GM19043 (cell line): Measurements from ENCODE around the gene NELFA.

ENCODE experiments used
- ATAC-seq: cut with Tn5 transposase; IDR thresholded peaks from one replicate; pipeline ENCODE4 v1.9.1; 2021; ENCODE audit warnings: low read depth; ENCODE audit not compliant: unreplicated experiment

The NELFA gene

DNA sequence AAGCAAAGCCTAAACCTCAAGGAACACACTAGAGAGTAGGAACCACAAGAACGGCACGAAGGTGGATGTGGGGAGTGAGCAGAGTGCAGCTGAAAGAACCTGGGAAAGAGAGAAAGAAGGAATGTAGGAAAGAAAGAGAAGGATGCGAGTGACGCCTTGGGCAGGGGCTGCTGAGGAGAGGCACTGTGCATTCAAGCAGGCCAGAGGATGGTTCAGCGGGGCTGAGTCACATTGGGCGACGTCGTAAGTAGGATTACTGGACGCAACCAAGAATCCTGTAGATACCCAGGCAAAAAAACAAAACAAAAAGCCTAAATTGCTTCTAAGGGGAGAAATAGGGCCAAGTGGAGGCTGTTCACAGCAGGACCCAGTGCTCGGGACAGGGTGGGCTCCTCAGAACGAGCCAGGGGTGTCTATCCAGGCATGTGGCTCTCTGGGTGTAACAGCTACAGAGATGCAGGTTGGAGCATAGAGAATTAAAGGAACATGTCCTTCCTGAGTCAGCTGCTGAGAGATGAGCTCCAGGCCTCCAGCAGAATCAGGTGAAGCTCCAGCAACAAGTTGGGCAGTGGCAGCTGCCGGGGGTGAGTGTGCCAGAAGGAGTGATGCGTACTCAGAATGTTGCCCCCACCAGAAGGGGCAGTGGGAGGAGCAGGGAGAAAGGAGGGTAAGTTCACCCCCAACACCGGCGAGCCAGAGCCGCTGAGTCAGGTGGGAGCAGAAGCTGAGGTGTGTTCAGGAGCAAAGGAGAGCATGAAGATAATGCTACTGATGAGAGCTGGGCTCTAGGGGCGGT is 38.6 kb downstream of the NELFA start:
- ATAC-seq, result no peak

GRCh38 chr4:1968686-1969295 is 40.0 kb downstream of the NELFA start:
- no peak for ATAC-seq

- no peak for ATAC-seq
Observed at GRCh38 chr4:1967512-1968149, 41.1 kb downstream of the NELFA start.

- ATAC-seq, result no peak
Observed at GRCh38 chr4:1964971-1965370, 43.8 kb downstream of the NELFA start.

- no peak for ATAC-seq
Observed at GRCh38 chr4:1964443-1964842, 44.3 kb downstream of the NELFA start.

GRCh38 chr4:1962980-1963379 is 45.8 kb downstream of the NELFA start:
- ATAC-seq, result no peak

DNA sequence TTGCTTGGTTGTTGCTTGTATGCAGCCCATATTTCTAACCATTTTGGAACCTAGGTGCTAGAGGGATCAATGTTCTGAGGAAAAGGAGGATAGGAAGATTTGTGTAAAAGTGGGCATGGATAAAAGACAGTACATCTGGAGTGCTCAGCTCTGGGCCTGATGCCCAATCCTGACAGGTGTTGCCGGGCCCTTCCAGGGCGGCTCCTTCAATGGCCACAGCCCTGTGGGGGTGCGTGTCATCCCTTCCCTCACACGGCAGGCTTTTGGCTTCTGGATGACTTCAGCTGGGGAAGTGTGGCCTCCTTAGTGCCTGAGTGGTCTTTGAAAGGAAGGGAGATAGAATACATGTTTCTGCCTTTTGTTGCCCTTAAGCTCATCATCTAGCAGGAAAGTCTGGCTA is 47.2 kb downstream of the NELFA start:
- ATAC-seq, result no peak

- ATAC-seq, result no peak
Observed at GRCh38 chr4:1961038-1961437, 47.7 kb downstream of the NELFA start.

GRCh38 chr4:1960170-1960825 is 48.5 kb downstream of the NELFA start:
- ATAC-seq, result no peak

DNA sequence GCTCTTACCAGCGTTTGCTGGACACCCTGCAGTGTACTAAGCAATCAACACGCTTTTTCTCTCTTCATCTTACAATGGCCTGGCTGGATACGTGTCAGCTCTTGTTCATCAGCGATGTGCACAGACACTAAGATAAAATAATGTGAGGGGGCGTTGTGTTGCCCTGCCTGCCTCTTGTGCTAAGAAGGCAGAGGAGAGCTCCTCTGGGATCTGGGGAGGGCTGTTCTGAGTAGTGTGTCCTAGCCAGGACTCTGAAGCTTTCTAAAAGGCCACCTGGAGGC is 49.7 kb downstream of the NELFA start:
- ATAC-seq, result no peak

DNA sequence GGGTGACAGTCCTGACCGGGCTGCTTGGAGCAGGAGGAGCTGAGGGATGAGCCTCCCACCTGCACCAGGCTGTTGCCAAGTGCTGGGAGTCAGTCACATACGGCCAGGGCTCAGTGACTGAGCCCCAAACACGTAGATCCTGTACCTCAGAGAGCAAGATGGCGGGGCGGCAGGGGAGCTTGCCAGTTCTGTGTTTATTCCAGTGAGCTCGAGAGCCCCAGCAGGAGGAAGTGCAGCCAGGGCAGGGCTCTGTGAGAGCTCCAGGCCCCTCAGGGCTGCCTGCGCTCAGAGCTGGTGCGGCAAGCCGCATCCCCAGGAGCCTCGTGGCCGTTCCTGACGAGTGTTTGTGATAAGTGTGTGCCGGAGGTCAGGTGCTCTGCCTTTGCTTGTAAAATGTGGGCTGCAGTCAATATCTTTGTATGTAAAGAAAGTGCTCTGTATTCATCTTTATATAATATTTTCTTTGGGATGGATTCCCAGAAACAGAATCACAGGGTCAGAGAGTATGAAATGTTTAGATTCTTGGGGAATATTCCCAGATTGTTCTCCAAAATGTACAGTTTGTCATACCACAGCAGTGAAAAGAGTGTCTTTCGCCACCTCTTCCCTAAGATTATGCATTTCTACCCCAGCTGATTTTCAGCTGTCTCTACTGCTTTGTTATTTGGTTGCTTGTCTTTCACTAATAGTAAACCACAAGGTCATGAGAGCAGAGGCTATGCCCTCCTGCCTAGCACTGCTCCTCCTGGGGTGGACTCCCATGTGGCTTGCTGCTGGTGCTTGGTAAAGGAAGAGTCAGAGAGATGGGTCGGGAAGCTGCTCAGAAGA is 50.3 kb downstream of the NELFA start:
- no peak for ATAC-seq

GRCh38 chr4:1956631-1957030 is 52.1 kb downstream of the NELFA start:
- ATAC-seq, result no peak

DNA sequence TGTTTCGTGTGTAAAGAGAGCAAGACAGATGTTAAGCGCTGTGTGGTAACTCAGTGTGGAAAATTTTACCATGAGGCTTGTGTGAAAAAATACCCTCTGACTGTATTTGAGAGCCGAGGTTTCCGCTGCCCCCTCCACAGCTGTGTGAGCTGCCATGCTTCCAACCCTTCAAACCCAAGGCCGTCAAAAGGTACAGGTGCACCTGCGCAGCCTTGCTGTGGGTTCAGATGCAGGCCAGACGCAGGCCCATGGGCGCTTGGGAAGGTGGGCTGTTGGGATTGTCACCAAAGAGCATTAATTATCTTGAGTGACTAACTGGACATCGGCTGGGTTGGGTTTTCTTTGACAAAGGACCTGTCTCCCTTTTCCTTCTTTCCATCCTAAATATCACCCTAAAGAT is 55.4 kb downstream of the NELFA start:
- no peak for ATAC-seq

- ATAC-seq, result no peak
Observed at GRCh38 chr4:1952719-1953118, 56.1 kb downstream of the NELFA start.

- no peak for ATAC-seq
Observed at GRCh38 chr4:1952058-1952700, 56.6 kb downstream of the NELFA start.

- no peak for ATAC-seq
Observed at GRCh38 chr4:1950369-1950768, 58.4 kb downstream of the NELFA start.

DNA sequence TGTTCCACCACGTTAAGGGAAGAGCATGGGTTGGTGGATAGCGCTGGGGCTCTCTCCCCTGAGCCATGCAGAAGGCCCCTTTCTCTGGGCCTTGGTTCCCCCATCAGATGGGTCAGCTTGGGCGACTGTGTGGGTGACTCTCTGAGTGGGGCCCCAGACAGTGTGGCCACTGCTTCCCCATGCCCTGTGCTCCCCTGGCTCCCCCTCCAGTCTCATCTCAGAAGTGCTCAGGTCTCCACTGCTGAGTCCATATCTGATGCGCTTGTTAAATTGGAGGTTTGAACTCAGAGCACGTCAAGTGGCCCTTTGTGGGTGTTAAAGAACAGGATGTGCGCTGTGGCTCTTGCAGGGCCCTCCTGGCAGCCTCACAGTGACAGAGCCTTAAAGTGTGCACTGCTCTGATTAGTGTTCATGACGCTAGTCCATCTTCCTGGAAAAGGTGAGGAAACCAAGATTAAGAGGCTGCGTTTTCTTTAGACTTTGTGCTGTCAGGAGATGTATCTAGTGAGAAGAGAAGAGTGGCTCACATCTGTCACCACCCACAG is 59.8 kb downstream of the NELFA start:
- ATAC-seq, result no peak

DNA sequence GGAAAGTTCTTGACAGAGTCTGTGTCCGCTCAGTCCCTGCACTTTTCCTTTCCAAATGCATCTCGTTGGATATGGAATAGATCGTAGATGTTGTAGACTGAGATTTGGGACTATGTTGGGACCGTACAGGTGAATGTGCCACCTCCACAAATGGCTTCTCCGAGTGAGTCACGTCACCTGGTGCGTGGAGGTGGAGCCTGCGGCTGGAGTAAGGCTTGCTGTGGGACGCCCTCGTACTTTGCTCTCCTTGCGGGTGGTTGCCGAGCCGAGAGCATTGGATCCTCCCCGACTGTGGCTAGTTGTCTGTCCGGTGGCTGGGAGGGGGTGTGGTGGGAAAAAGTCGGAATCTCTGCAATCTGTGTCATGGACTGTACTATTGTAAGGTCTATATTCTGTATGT is 60.5 kb downstream of the NELFA start:
- ATAC-seq, result no peak

DNA sequence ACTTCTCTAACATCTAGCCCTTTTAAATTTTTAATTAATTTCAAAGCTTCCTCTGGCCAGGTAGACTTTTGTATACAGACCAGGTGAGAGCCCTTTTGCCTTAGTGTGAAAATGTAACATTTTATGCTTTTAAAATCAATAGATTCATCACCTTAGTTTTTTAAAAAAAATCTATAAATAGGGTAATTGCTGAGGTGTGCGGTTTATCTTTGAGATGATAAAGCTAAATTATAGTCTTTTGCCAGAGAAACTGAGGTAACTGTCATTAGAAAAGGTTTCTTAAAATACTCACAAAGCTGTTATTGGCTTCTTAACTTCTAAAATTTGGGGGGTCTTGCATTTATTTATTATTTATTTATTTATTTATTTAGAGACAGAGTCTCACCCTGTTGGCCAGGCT is 62.9 kb downstream of the NELFA start:
- no peak for ATAC-seq
